ENCODE data around the gene PXMP2. TPM values are rescaled to one million over a fixed set of nuclear protein-coding genes. Genes with fewer than 3 reads are reported as not detected.

The PXMP2 gene
- polyA plus RNA-seq, 1 donor (not counting 4 experiments of a cell fraction or from before 2014, with no cell fraction given): 18.0 TPM

- Histone ChIP-seq H3K9ac (ENCODE audit: control insufficient read depth, extremely low read depth, insufficient read depth, low read length) (no peak overlapping the region), H3K4me2 (ENCODE audit: control insufficient read depth, extremely low read depth, insufficient read depth, low read depth, low read length) (no peak overlapping the region), H3K9me1 (ENCODE audit: control insufficient read depth, extremely low read depth, insufficient read depth, low read length) (no peaks in the 10 kb centered on the region), H3K27me3 (ENCODE audit: control insufficient read depth, extremely low read depth, insufficient read depth, low read length) (no peaks in the 10 kb centered on the region), H3K79me2 (ENCODE audit: control insufficient read depth, insufficient read depth, low read length) (peaks cover 26% of the 10 kb centered on the region), H3K4me1 (ENCODE audit: control insufficient read depth, extremely low read depth, insufficient read depth, low read length) (no peaks in the 10 kb centered on the region), H3K27ac (ENCODE audit: control insufficient read depth, insufficient read depth, low read length) (no peak overlapping the region), H4K20me1 (ENCODE audit: control insufficient read depth, extremely low read depth, insufficient read depth, low read length) (peaks cover 3% of the 10 kb centered on the region), H2AFZ (ENCODE audit: control insufficient read depth, low read length) (no peak overlapping the region), H3K36me3 (ENCODE audit: control insufficient read depth in 2 of 2, extremely low read depth in 1 of 2, insufficient read depth in 2 of 2, low read length in 2 of 2) (peaks cover 17 to 29% of the 10 kb centered on the region in 2 experiments), H3K4me3 (ENCODE audit: control insufficient read depth in 2 of 3, extremely low read depth in 1 of 3, insufficient read depth in 2 of 3, low read depth in 1 of 3, low read length in 3 of 3) (no peak overlapping the region), H3K9me3 (ENCODE audit: control insufficient read depth, low read depth, low read length) (no peaks in the 10 kb centered on the region)
- TF ChIP-seq EZH2 (IDR thresholded peaks at IDR 0.05; ENCODE audit: low read length) (no peak), CTCF (optimal IDR thresholded peaks at IDR 0.05 in 1 of 3, IDR thresholded peaks at IDR 0.05 in 1 of 3, conservative IDR thresholded peaks at IDR 0.05 in 1 of 3; ENCODE audit: extremely low read depth in 1 of 3, insufficient read depth in 2 of 3, low read length in 3 of 3) (no peak)
- dilution Hi-C loops (cut with MboI; ENCODE audit: extremely low pct_ligation_motif_present, low sequenced_read_pairs): no loop called here
- DNase-seq (ENCODE audit: low read depth, low spot score) (no peak), FAIRE-seq (no peak)
Observed at GRCh38 chr12:132677492-132677891, 9.9 kb upstream of the PXMP2 start.

GRCh38 chr12:132685400-132685799, 2.0 kb upstream of the PXMP2 start:
- dilution Hi-C loops (cut with MboI; ENCODE audit: extremely low pct_ligation_motif_present, low sequenced_read_pairs): no loop called here
- no peak for FAIRE-seq

More at GRCh38 chr12:132685400-132685799, 2.0 kb upstream of the PXMP2 start:
- TF ChIP-seq CTCF (optimal IDR thresholded peaks at IDR 0.05 in 1 of 3, IDR thresholded peaks at IDR 0.05 in 1 of 3, conservative IDR thresholded peaks at IDR 0.05 in 1 of 3; ENCODE audit: extremely low read depth in 1 of 3, insufficient read depth in 2 of 3, low read length in 3 of 3) (no peak), EZH2 (IDR thresholded peaks at IDR 0.05; ENCODE audit: low read length) (no peak)
- no peak for DNase-seq (ENCODE audit: low read depth, low spot score)
- Histone ChIP-seq H3K4me3 (ENCODE audit: control insufficient read depth in 2 of 3, extremely low read depth in 1 of 3, insufficient read depth in 2 of 3, low read depth in 1 of 3, low read length in 3 of 3) (no peak overlapping the region), H3K27ac (ENCODE audit: control insufficient read depth, insufficient read depth, low read length) (no peak overlapping the region), H3K4me1 (ENCODE audit: control insufficient read depth, extremely low read depth, insufficient read depth, low read length) (no peaks in the 10 kb centered on the region), H4K20me1 (ENCODE audit: control insufficient read depth, extremely low read depth, insufficient read depth, low read length) (no peaks in the 10 kb centered on the region), H3K9me1 (ENCODE audit: control insufficient read depth, extremely low read depth, insufficient read depth, low read length) (peaks cover 3% of the 10 kb centered on the region), H3K9me3 (ENCODE audit: control insufficient read depth, low read depth, low read length) (no peaks in the 10 kb centered on the region), H2AFZ (ENCODE audit: control insufficient read depth, low read length) (no peak overlapping the region), H3K27me3 (ENCODE audit: control insufficient read depth, extremely low read depth, insufficient read depth, low read length) (no peaks in the 10 kb centered on the region), H3K4me2 (ENCODE audit: control insufficient read depth, extremely low read depth, insufficient read depth, low read depth, low read length) (peak overlapping the region; percentile 27), H3K36me3 (ENCODE audit: control insufficient read depth in 2 of 2, extremely low read depth in 1 of 2, insufficient read depth in 2 of 2, low read length in 2 of 2) (peaks cover 1 to 7% of the 10 kb centered on the region in 2 experiments), H3K9ac (ENCODE audit: control insufficient read depth, extremely low read depth, insufficient read depth, low read length) (no peak overlapping the region), H3K79me2 (ENCODE audit: control insufficient read depth, insufficient read depth, low read length) (peaks cover 49% of the 10 kb centered on the region)
